KMS-11 (cell line): Measurements from ENCODE around the gene GNAQ.
"Not testable (repeated sequence)": the region's sequence is repeated elsewhere in the genome, so short reads cannot be mapped to it uniquely, and the experiment has no call there.

ENCODE experiments used
- H2AFZ ChIP-seq: fragments of 200-600 bp; sonication (generic); 2 replicates; pipeline ENCODE4 v1.6.1; 2016; ENCODE audit warnings: antibody characterized with exemption, mixed run types, low read depth
- H3K27ac ChIP-seq: fragments of 200-600 bp; sonication (generic); 2 replicates; pipeline ENCODE4 v1.6.1; 2016; ENCODE audit warnings: mild to moderate bottlenecking, mixed run types
- H3K27me3 ChIP-seq: fragments of 200-600 bp; sonication (generic); 2 replicates; pipeline ENCODE4 v1.6.1; 2017; ENCODE audit warnings: mild to moderate bottlenecking, low read depth, mixed run types, moderate library complexity; ENCODE audit not compliant: insufficient read depth
- H3K36me3 ChIP-seq: fragments of 200-600 bp; sonication (generic); 2 replicates; pipeline ENCODE4 v1.6.1; 2017; ENCODE audit warnings: mild to moderate bottlenecking, mixed run types; ENCODE audit not compliant: insufficient read depth
- H3K4me1 ChIP-seq: fragments of 200-600 bp; sonication (generic); 2 replicates; pipeline ENCODE4 v1.6.1; 2016; ENCODE audit warnings: mild to moderate bottlenecking, low read depth, mixed run types; ENCODE audit not compliant: poor library complexity, severe bottlenecking
- H3K4me2 ChIP-seq: fragments of 200-600 bp; sonication (generic); 2 replicates; pipeline ENCODE4 v1.7.0; 2016; ENCODE audit warnings: mild to moderate bottlenecking, mixed run types
- H3K4me3 ChIP-seq: fragments of 200-600 bp; sonication (generic); IDR thresholded peaks from 2 replicates; pipeline ENCODE4 v1.6.1; 2017; ENCODE audit warnings: low read depth, low read length, mixed read lengths; ENCODE audit not compliant: insufficient read depth
- H3K79me2 ChIP-seq: fragments of 200-600 bp; sonication (generic); 2 replicates; pipeline ENCODE4 v1.6.1; 2016; ENCODE audit warnings: low read depth, mixed run types; ENCODE audit not compliant: insufficient read depth
- H3K9ac ChIP-seq: fragments of 200-600 bp; sonication (generic); 2 replicates; pipeline ENCODE4 v1.6.1; 2016; ENCODE audit warnings: mild to moderate bottlenecking, mixed run types
- H4K20me1 ChIP-seq: fragments of 200-600 bp; sonication (generic); 2 replicates; pipeline ENCODE4 v1.6.1; 2016; ENCODE audit warnings: mild to moderate bottlenecking, mixed run types; ENCODE audit not compliant: insufficient read depth
- TF ChIP-seq, protein P1 (sequence below): fragments of 200-600 bp; sonication (generic); conservative IDR thresholded peaks from 2 replicates; pipeline ENCODE4 v1.6.1; 2017; ENCODE audit warnings: low read depth, mild to moderate bottlenecking, antibody characterized with exemption, low read length, moderate library complexity, mixed read lengths

GNAQ gene

DNA sequence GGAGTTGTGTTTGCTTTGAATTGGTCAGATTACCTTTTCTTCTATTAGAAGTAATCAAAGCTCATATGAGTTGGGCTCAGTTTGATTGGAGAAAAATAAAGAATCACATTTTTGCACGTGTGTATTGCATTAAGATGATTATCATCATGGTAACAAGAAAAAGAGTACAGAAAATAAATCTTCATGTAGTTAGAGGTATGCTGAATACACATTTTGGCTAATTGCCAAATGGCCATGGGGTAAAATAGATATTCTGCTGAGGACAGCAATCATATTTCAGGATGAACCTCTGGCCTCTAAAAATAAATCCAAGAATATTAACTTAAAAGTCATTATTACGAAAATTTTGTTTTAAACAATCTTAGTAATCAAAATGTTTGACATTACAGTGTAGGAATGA is 38.9 kb upstream of the GNAQ start:
- Histone ChIP-seq H3K4me2 (no peak overlapping the region), H3K9ac (no peak overlapping the region), H3K36me3 (no peaks in the 10 kb centered on the region; the same call in 1 of the 2 replicates), H3K27ac (no peak overlapping the region), H3K79me2 (no peaks in the 10 kb centered on the region), H3K4me3 (no peak overlapping the region), H4K20me1 (no peaks in the 10 kb centered on the region), H2AFZ (no peak overlapping the region), H3K27me3 (no peaks in the 10 kb centered on the region), H3K4me1 (no peaks in the 10 kb centered on the region)
- TF ChIP-seq, protein P1, sequence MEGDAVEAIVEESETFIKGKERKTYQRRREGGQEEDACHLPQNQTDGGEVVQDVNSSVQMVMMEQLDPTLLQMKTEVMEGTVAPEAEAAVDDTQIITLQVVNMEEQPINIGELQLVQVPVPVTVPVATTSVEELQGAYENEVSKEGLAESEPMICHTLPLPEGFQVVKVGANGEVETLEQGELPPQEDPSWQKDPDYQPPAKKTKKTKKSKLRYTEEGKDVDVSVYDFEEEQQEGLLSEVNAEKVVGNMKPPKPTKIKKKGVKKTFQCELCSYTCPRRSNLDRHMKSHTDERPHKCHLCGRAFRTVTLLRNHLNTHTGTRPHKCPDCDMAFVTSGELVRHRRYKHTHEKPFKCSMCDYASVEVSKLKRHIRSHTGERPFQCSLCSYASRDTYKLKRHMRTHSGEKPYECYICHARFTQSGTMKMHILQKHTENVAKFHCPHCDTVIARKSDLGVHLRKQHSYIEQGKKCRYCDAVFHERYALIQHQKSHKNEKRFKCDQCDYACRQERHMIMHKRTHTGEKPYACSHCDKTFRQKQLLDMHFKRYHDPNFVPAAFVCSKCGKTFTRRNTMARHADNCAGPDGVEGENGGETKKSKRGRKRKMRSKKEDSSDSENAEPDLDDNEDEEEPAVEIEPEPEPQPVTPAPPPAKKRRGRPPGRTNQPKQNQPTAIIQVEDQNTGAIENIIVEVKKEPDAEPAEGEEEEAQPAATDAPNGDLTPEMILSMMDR, result no peak

DNA sequence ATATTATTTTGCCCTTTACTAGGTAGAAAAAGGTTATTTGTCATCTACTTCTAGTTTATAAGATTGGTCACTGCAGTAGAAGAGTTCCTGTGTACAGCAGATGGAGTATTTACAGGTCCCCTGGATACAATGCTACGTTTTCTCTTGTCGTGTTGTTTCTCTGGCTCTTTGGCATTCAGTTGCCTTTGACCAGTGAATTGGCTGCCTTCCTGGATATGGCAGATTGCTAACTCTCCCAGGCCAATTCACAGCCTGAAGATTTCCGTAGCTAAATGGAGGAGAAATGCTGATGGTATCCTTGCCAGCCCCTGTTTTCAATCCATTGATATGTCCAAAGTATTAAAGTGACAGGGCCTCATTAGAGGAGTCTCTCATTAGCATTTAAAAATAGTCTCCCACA is 32.5 kb upstream of the GNAQ start:
- TF ChIP-seq, protein P1, result no peak
- Histone ChIP-seq H3K9ac (no peak overlapping the region), H3K4me1 (no peaks in the 10 kb centered on the region), H4K20me1 (no peaks in the 10 kb centered on the region), H3K36me3 (no peaks in the 10 kb centered on the region), H3K27ac (no peak overlapping the region), H3K79me2 (no peaks in the 10 kb centered on the region), H3K4me3 (no peak overlapping the region), H3K4me2 (no peak overlapping the region), H3K27me3 (no peaks in the 10 kb centered on the region), H2AFZ (no peak overlapping the region)

DNA sequence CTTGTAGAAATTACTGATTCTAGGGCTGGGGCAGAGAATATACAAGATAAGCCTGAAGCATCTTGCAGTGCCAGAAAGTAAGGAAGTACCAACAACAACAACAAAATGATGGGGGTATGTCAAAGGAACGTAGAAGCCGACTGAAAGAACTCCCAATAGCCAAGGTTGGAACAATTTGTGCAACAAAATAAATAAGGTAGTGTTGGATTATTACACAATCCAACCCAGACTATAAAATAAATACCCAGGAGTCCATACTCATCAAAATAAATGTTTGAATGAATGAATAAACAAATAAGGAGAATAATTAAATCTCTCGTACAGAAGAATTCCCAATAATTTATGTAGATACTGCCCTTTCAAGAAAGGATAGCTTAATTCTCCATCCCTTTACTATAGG is 31.1 kb upstream of the GNAQ start:
- no peak overlapping the region for H2AFZ ChIP-seq
- H3K4me3 ChIP-seq, result no peak overlapping the region

DNA sequence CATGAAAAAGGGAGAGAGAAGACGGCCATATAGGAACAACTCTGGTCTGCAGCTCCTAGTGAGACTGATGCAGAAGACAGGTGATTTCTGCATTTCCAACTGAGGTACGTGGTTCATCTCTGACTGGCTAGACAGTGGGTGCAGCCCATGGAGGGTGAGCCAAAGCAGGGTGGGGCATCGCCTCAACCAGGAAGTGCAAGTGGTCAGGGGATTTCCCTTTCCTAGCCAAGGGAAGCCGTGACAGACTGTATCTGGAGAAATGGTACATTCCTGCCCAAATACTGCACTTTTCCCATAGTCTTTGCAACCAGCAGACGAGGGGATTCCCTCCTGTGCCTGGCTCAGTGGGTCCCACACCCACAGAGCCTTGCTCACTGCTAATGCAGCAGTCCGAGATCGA is 22.6 kb upstream of the GNAQ start:
- H3K9ac ChIP-seq, H3K36me3 ChIP-seq, H3K27ac ChIP-seq, H3K4me3 ChIP-seq, H3K27me3 ChIP-seq, H4K20me1 ChIP-seq, H2AFZ ChIP-seq, H3K79me2 ChIP-seq, H3K4me2 ChIP-seq, H3K4me1 ChIP-seq: not testable (repeated sequence)

More for the DNA sequence above, 31.1 kb upstream of the GNAQ start:
- Histone ChIP-seq H3K36me3 (no peaks in the 10 kb centered on the region), H3K79me2 (no peaks in the 10 kb centered on the region), H3K27ac (no peak overlapping the region), H3K4me2 (no peak overlapping the region), H4K20me1 (no peaks in the 10 kb centered on the region), H3K9ac (no peak overlapping the region), H3K27me3 (no peaks in the 10 kb centered on the region), H3K4me1 (no peaks in the 10 kb centered on the region)
- TF ChIP-seq, protein P1, result no peak

DNA sequence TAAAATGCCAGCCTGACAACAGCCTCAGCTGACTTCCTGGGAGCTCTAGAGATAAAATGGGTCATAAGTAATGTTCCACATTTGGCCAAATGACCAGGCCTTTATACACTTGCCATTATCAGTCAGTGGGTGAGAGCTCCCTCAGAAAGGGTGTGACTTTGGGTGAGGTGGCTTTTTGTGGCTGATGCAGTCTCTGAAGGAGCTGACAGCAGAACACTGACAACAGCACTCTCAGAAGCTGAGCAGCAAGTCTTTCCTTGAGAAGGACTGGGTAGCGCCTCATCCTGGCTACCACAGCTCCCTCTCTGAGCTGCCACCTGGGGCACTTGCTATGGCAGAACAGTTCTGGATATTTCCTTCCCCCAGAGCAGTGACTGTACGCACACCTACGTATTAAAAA is 22.0 kb upstream of the GNAQ start:
- H2AFZ ChIP-seq, result no peak overlapping the region
- no peaks in the 10 kb centered on the region for H3K36me3 ChIP-seq
- H4K20me1 ChIP-seq, result no peaks in the 10 kb centered on the region
- H3K4me1 ChIP-seq, result no peaks in the 10 kb centered on the region
- no peak overlapping the region for H3K4me3 ChIP-seq
- no peak overlapping the region for H3K27ac ChIP-seq
- H3K9ac ChIP-seq, result no peak overlapping the region
- no peaks in the 10 kb centered on the region for H3K79me2 ChIP-seq
- no peak overlapping the region for H3K4me2 ChIP-seq
- H3K27me3 ChIP-seq, result no peaks in the 10 kb centered on the region
- TF ChIP-seq, protein P1, result no peak
